Loucy (cell line): ENCODE measurements around the gene BCAP31.

Experiments used
- H2AFZ ChIP-seq: fragments of 200-600 bp; sonication (generic); 2 replicates; pipeline ENCODE4 v1.6.0; 2016; ENCODE audit warnings: antibody characterized with exemption, mild to moderate bottlenecking, low read length, moderate library complexity
- H3F3A ChIP-seq: fragments of 200-600 bp; 2 replicates; pipeline ENCODE4 v1.6.0; 2016; ENCODE audit warnings: antibody characterized with exemption, low read depth, mild to moderate bottlenecking
- H3K27me3 ChIP-seq: fragments of 200-600 bp; sonication (generic); 2 replicates; pipeline ENCODE4 v1.6.1; 2014; ENCODE audit warnings: low read length, mild to moderate bottlenecking; ENCODE audit not compliant: insufficient read depth, poor library complexity, severe bottlenecking
- H3K36me3 ChIP-seq: fragments of 200-600 bp; sonication (generic); 2 replicates; pipeline ENCODE4 v1.6.1; 2016; ENCODE audit warnings: low read length; ENCODE audit not compliant: insufficient read depth
- H3K4me1 ChIP-seq: fragments of 200-600 bp; sonication (generic); 2 replicates; pipeline ENCODE4 v1.5.1; 2014; ENCODE audit warnings: low read length, mild to moderate bottlenecking; ENCODE audit not compliant: insufficient read depth, poor library complexity, severe bottlenecking
- H3K4me2 ChIP-seq: fragments of 200-600 bp; sonication (generic); 2 replicates; pipeline ENCODE4 v1.6.0; 2014; ENCODE audit warnings: antibody characterized with exemption, low read length, low read depth, mild to moderate bottlenecking; ENCODE audit not compliant: poor library complexity, severe bottlenecking
- H3K4me3 ChIP-seq: fragments of 200-600 bp; sonication (generic); 2 replicates; pipeline ENCODE4 v1.5.1; 2014; ENCODE audit warnings: low read length, mild to moderate bottlenecking, mixed read lengths; ENCODE audit not compliant: poor library complexity, severe bottlenecking
- H3K79me2 ChIP-seq: fragments of 200-600 bp; sonication (generic); 2 replicates; pipeline ENCODE4 v1.6.1; 2014; ENCODE audit warnings: low read length; ENCODE audit not compliant: insufficient read depth
- H3K9ac ChIP-seq: fragments of 200-600 bp; sonication (generic); 2 replicates; pipeline ENCODE4 v1.6.0; 2014; ENCODE audit warnings: mild to moderate bottlenecking, low read depth, low read length, moderate library complexity; ENCODE audit not compliant: poor library complexity, severe bottlenecking
- H3K9me2 ChIP-seq: fragments of 200-600 bp; sonication (generic); replicated peaks from 2 replicates; pipeline ENCODE4 v1.6.1; 2016; ENCODE audit warnings: low read depth, low read length, mixed read lengths
- H3K9me3 ChIP-seq: fragments of 200-600 bp; sonication (generic); 2 replicates; pipeline ENCODE4 v1.6.1; 2014; ENCODE audit warnings: mild to moderate bottlenecking, antibody characterized with exemption, low read length, low read depth; ENCODE audit not compliant: insufficient read depth
- H4K20me1 ChIP-seq: fragments of 200-600 bp; sonication (generic); 2 replicates; pipeline ENCODE4 v1.6.0; 2014; ENCODE audit warnings: antibody characterized with exemption, low read length, mild to moderate bottlenecking; ENCODE audit not compliant: insufficient read depth, poor library complexity, severe bottlenecking
- EZH2phosphoT487 ChIP-seq: fragments of 200-600 bp; IDR thresholded peaks from 2 replicates; pipeline ENCODE4 v1.6.1; 2018; ENCODE audit warnings: antibody characterized with exemption, mild to moderate bottlenecking, moderate library complexity, borderline replicate concordance
- TF ChIP-seq, protein P1 (sequence below): fragments of 200-600 bp; sonication (generic); conservative IDR thresholded peaks from 2 replicates; pipeline ENCODE4 v1.5.1; 2014; ENCODE audit warnings: mild to moderate bottlenecking, antibody characterized with exemption, low read length

Gene BCAP31

DNA sequence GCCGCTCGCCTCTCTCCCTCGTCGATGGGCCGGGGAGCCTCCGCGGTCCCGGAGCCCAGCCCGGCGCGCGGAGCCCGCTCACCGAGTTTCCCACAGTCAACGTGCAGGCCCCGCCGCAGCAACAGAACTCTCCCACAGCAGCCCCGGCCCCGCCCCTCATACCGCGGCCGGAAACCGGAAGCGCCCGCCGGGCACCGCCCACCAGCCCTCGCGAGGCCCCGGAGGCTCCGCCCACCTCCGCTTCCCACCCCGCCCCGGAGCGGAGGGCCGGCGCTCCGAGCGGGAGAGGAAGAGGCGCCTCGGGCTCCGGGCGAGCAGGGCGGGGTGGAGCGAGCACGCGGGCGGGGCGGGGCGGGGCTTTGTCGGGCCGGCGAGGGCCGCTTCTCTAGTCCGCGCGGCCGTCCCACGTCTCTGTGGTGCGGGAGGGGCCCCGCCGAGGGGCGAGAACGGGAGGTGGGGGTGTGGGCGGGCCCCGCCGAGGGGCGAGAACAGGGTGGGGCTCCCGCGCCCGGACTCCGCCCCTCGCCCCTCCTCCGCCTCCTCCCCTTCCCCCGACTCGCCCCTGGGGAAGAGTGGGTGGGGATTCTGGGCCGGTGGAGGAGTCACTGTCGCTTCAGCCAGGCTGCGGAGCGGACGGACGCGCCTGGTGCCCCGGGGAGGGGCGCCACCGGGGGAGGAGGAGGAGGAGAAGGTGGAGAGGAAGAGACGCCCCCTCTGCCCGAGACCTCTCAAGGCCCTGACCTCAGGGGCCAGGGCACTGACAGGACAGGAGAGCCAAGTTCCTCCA, at the start of gene BCAP31, which contains the start of gene ABCD1:
TSS of gene BCAP31 (minus strand) at position 136 of the 787 bp plus-strand sequence. CDS start 1,143 bp downstream, outside the sequence.
TSS of gene ABCD1 (plus strand) at position 605 of the 787 bp plus-strand sequence. CDS start 411 bp downstream, outside the sequence.
- H3K27me3 ChIP-seq, result no peaks in the 10 kb centered on the region
- H2AFZ ChIP-seq, result 0 out of 2 replicates have a peak within 1 kb of the TSS, but pooled peaks have one; percentile 27
- H3K4me1 ChIP-seq, result peaks cover 37% of the 10 kb centered on the region
- H3K4me3 ChIP-seq, result peak within 1 kb of the TSS; percentile 77
- H3K9me3 ChIP-seq, result no peaks in the 10 kb centered on the region
- peaks cover 51% of the 10 kb centered on the region for H3K79me2 ChIP-seq
- no peaks in the 10 kb centered on the region for H3K9me2 ChIP-seq
- TF ChIP-seq EZH2phosphoT487, result no peak
- TF ChIP-seq, protein P1, sequence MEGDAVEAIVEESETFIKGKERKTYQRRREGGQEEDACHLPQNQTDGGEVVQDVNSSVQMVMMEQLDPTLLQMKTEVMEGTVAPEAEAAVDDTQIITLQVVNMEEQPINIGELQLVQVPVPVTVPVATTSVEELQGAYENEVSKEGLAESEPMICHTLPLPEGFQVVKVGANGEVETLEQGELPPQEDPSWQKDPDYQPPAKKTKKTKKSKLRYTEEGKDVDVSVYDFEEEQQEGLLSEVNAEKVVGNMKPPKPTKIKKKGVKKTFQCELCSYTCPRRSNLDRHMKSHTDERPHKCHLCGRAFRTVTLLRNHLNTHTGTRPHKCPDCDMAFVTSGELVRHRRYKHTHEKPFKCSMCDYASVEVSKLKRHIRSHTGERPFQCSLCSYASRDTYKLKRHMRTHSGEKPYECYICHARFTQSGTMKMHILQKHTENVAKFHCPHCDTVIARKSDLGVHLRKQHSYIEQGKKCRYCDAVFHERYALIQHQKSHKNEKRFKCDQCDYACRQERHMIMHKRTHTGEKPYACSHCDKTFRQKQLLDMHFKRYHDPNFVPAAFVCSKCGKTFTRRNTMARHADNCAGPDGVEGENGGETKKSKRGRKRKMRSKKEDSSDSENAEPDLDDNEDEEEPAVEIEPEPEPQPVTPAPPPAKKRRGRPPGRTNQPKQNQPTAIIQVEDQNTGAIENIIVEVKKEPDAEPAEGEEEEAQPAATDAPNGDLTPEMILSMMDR, result no peak
- peak within 1 kb of the TSS; percentile 83 for H3K4me2 ChIP-seq
- H4K20me1 ChIP-seq, result peaks cover 22% of the 10 kb centered on the region
- peak within 1 kb of the TSS; percentile 88 for H3K9ac ChIP-seq
- no peaks in the 10 kb centered on the region for H3F3A ChIP-seq
- H3K36me3 ChIP-seq, result peaks cover 12% of the 10 kb centered on the region; the same call in 1 of the 2 replicates

DNA sequence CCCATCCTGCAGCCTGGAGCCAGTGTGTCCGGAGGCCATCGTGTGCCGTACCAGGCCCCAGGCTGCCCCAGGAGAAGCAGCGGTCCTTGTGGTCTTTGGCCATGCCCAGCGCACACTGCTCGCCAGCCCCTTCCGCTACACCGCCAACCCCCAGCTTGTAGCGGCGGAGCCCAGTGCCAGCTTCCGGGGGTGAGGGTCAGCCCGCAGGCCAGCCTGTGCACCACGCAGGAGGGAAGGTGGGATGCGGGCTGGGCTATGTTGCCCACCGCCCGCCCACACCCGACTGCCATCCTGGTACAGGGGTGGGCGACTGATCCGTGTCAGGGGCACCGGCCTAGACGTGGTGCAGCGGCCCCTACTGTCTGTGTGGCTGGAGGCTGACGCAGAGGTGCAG, 49.0 kb upstream of the BCAP31 start:
- Histone ChIP-seq H3K9ac (no peak overlapping the region), H3K9me2 (no peaks in the 10 kb centered on the region), H4K20me1 (no peaks in the 10 kb centered on the region), H3F3A (no peaks in the 10 kb centered on the region), H3K4me2 (no peak overlapping the region), H3K4me1 (no peaks in the 10 kb centered on the region), H3K36me3 (no peaks in the 10 kb centered on the region), H3K79me2 (no peaks in the 10 kb centered on the region), H2AFZ (no peak overlapping the region), H3K4me3 (no peak overlapping the region), H3K9me3 (no peaks in the 10 kb centered on the region), H3K27me3 (no peaks in the 10 kb centered on the region)
- no peak for TF ChIP-seq EZH2phosphoT487
- TF ChIP-seq, protein P1, result no peak

DNA sequence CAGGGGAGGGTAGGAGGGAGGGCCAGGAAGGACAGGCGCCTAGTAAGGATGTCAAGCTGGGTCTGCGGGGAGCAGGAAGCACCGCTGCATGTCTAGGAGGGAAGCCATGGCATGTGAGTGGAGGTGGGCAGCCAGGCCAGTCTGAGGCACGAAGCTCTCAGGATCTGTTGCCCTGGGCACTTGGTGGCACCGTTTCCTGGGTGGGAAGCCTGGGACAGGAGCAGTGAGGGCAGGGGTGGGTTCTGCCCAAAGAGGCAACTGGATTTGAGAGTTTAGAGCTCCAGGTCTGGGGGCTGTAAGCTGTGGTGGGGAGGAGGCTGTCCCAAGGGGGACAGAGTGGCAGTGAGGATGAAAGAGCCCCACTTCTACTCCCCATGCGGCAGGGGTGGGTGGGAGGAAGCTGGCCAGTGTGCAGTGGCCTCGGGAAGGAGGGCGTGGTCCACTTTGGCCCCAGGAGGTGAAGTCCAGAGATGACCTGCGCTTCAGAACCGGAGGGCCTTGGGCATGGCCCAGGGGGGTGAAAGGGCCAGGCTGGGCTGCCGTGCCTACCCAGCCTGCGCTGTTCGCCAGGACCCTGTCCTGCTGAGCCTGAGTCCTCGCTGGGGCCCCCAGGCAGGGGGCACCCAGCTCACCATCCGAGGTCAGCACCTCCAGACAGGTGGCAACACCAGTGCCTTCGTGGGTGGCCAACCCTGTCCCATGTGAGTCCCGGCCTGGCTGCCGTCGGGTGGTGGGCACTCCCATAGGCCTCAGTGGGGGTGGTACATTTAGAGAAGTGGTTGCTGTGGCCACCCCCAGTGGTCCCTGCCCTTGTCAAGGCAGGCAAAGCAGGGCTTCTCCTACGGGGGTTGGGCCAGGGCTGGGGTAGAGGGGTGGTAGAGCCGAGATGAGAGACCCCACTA, 48.4 kb upstream of the BCAP31 start:
- H2AFZ ChIP-seq, result no peak overlapping the region
- TF ChIP-seq, protein P1, result no peak
- no peak for TF ChIP-seq EZH2phosphoT487
- no peaks in the 10 kb centered on the region for H3K36me3 ChIP-seq
- no peak overlapping the region for H3K4me2 ChIP-seq
- no peaks in the 10 kb centered on the region for H3F3A ChIP-seq
- H3K4me3 ChIP-seq, result no peak overlapping the region
- H3K9ac ChIP-seq, result no peak overlapping the region
- H3K79me2 ChIP-seq, result no peaks in the 10 kb centered on the region
- H3K9me2 ChIP-seq, result no peaks in the 10 kb centered on the region
- no peaks in the 10 kb centered on the region for H4K20me1 ChIP-seq
- H3K9me3 ChIP-seq, result no peaks in the 10 kb centered on the region
- no peaks in the 10 kb centered on the region for H3K4me1 ChIP-seq
- H3K27me3 ChIP-seq, result no peaks in the 10 kb centered on the region
